GM23248 (cell line): ENCODE results near the gene KRT73.

ENCODE experiments used
- EZH2 ChIP-seq: fragments of 200-600 bp; sonication (generic); IDR thresholded peaks from 2 replicates; pipeline ENCODE4 v1.6.1; 2018; ENCODE audit warnings: antibody characterized with exemption, mild to moderate bottlenecking; ENCODE audit not compliant: insufficient read depth, poor library complexity, severe bottlenecking
- EZH2phosphoT487 ChIP-seq: fragments of 200-600 bp; sonication (generic); IDR thresholded peaks from 2 replicates; pipeline ENCODE4 v1.6.1; 2018; ENCODE audit warnings: antibody characterized with exemption, moderate library complexity, mild to moderate bottlenecking, low read depth; ENCODE audit not compliant: insufficient read depth

DNA sequence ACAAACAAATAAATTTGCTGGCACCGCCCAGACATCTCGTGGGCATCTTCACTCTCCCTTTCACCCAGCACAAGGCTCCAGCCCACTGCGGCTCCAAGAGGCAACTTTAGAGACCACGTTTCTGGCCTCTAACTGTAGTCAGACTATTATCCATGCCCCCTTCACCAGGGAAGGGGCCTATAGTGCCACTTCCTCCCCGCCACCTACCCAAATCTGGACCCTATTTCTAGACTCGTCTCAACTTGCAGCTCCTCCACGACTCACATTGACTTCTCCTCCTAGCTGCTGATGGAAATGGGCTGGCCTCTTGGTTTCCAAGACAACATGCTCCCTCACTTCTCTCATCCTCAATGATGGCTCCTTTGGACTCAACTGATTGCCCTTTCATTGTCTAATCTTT is 49.6 kb upstream of the KRT73 start:
- TF ChIP-seq EZH2, result no peak
- no peak for TF ChIP-seq EZH2phosphoT487
